CD4-positive, alpha-beta memory T cell (primary cell): Measurements from ENCODE around the gene RIN2. TPM values are rescaled to one million over a fixed set of nuclear protein-coding genes. Genes with fewer than 3 reads are reported as not detected.

Source experiments
- CTCF ChIA-PET: fragments of 350-600 bp; sonication (Branson Sonifier 250); formaldehyde crosslinking; loops from one replicate; lab custom pipeline; 2021; ENCODE audit warnings: inconsistent platforms; ENCODE audit not compliant: partially characterized antibody; lab: Charles Lee
- POLR2A ChIA-PET: fragments of 350-600 bp; sonication (Branson Sonifier 250); formaldehyde crosslinking; loops from one replicate; lab custom pipeline; 2021; ENCODE audit not compliant: partially characterized antibody; lab: Charles Lee
- DNase-seq, 5 donors: peaks; one replicate each; pipeline versions ENCODE4 v3.0.0 to v3.0.0-alpha.2; 2020 to 2022; ENCODE audit warnings: mixed read lengths in 1 of 5
- H3K27ac ChIP-seq: one replicate; pipeline ENCODE4 v1.7.0; 2013; ENCODE audit warnings: low read depth, low read length
- H3K27me3 ChIP-seq: 2 replicates; pipeline ENCODE4 v1.7.0; 2013; ENCODE audit warnings: mild to moderate bottlenecking, low read length, moderate library complexity; ENCODE audit not compliant: insufficient read depth
- H3K36me3 ChIP-seq: 2 replicates; pipeline ENCODE4 v1.7.0; 2013; ENCODE audit warnings: mild to moderate bottlenecking, low read length, moderate library complexity; ENCODE audit not compliant: insufficient read depth
- H3K4me1 ChIP-seq: 2 replicates; pipeline ENCODE4 v1.7.0; 2013; ENCODE audit warnings: mild to moderate bottlenecking, low read length, moderate library complexity; ENCODE audit not compliant: insufficient read depth
- H3K4me3 ChIP-seq, 2 donors: one replicate each; pipeline ENCODE4 v1.7.0; 2013; ENCODE audit warnings: low read length in 2 of 2, mild to moderate bottlenecking in 1 of 2
- H3K9me3 ChIP-seq, 2 donors: one replicate each; pipeline ENCODE4 v1.7.0; 2013; ENCODE audit warnings: low read length in 2 of 2, control low read depth in 1 of 2; ENCODE audit not compliant: control insufficient read depth in 1 of 2
- H3K27ac Mint-ChIP-seq, 7 donors: one replicate each; pipeline ENCODE4 v1.8.0; 2020 to 2021; ENCODE audit warnings: mixed read lengths in 7 of 7, mild to moderate bottlenecking in 6 of 7, inconsistent platforms in 3 of 7, moderate library complexity in 3 of 7
- H3K27me3 Mint-ChIP-seq, 2 donors: one replicate each; pipeline ENCODE4 v1.8.0; 2020 to 2021; ENCODE audit warnings: mixed read lengths in 2 of 2
- H3K36me3 Mint-ChIP-seq, 2 donors: one replicate each; pipeline ENCODE4 v1.8.0; 2020 to 2021; ENCODE audit warnings: mixed read lengths in 2 of 2, inconsistent platforms in 1 of 2, mild to moderate bottlenecking in 1 of 2
- H3K4me1 Mint-ChIP-seq, 4 donors: one replicate each; pipeline ENCODE4 v1.8.0; 2020 to 2021; ENCODE audit warnings: mixed read lengths in 4 of 4, mild to moderate bottlenecking in 1 of 4
- H3K4me3 Mint-ChIP-seq, 8 donors: one replicate each; pipeline ENCODE4 v1.8.0; 2020 to 2021; ENCODE audit warnings: mixed read lengths in 8 of 8, mild to moderate bottlenecking in 7 of 8, moderate library complexity in 6 of 8, inconsistent platforms in 3 of 8
- H3K9me3 Mint-ChIP-seq, 8 donors: one replicate each; pipeline ENCODE4 v1.8.0; 2020 to 2021; ENCODE audit warnings: mixed read lengths in 8 of 8, mild to moderate bottlenecking in 5 of 8, inconsistent platforms in 3 of 8, moderate library complexity in 1 of 8
- intact Hi-C: fragments of 100-400 bp; cut with micrococcal nuclease; formaldehyde crosslinking; loops from one replicate; pipeline ENCODE4 v1.15.1; 2023
- polyA plus RNA-seq, 2 donors: library from polyadenylated mRNA; unstranded; fragments of 300-500 nt; fragmentation: Illumina TruSeq; gene quantifications; one replicate each; pipeline ENCODE4 v1.2.3, GENCODE V29; 2021
- total RNA-seq, 2 experiments: library from RNA; stranded (reverse); gene quantifications; one replicate each; pipeline ENCODE4 v1.2.3, GENCODE V29; 2021

RIN2 gene
- total and polyA plus RNA-seq, 4 experiments from 2014 or later = 0.72 to 0.73 TPM; not detected in 2

- no peak overlapping the region for H3K27ac ChIP-seq
- CTCF ChIA-PET = interaction anchor here (1.2 to 1.4 kb wide), 3 partner anchors 206 to 209 kb away, joined by 5 to 7 read pairs (median 5); no protein-coding TSS in a partner anchor
- H3K27me3 Mint-ChIP-seq = peaks cover 3% of the 10 kb centered on the region in 2 donors
- no peak for DNase-seq
- H3K4me1 Mint-ChIP-seq = peaks cover 0 to 3% (median 2%) of the 10 kb centered on the region in 4 donors
- H3K4me1 ChIP-seq = no peaks in the 10 kb centered on the region
- H3K36me3 ChIP-seq = no peaks in the 10 kb centered on the region
- peaks cover 0 to 6% (median 0%) of the 10 kb centered on the region in 8 donors for H3K9me3 Mint-ChIP-seq
- POLR2A ChIA-PET = no interaction called here
- intact Hi-C loops = no loop called here
- H3K36me3 Mint-ChIP-seq = no peaks in the 10 kb centered on the region
- no peaks in the 10 kb centered on the region for H3K9me3 ChIP-seq
- H3K27me3 ChIP-seq = no peaks in the 10 kb centered on the region
- H3K4me3 ChIP-seq = no peak overlapping the region
- H3K4me3 Mint-ChIP-seq = no peak overlapping the region
- H3K27ac Mint-ChIP-seq = no peak overlapping the region
These were observed 27.9 kb downstream of the RIN2 start for GRCh38 chr20:19785983-19786285.

- H3K27ac ChIP-seq = no peak overlapping the region
- H3K27ac Mint-ChIP-seq = no peak overlapping the region
- DNase-seq = no peak
- intact Hi-C loops = no loop called here
- H3K4me1 ChIP-seq = no peaks in the 10 kb centered on the region
- POLR2A ChIA-PET = no interaction called here
- peaks cover 0 to 3% (median 2%) of the 10 kb centered on the region in 4 donors for H3K4me1 Mint-ChIP-seq
- peaks cover 3% of the 10 kb centered on the region in 2 donors for H3K27me3 Mint-ChIP-seq
- H3K9me3 Mint-ChIP-seq = peaks cover 0 to 6% (median 0%) of the 10 kb centered on the region in 8 donors
- no peak overlapping the region for H3K4me3 Mint-ChIP-seq
- H3K4me3 ChIP-seq = no peak overlapping the region
- H3K27me3 ChIP-seq = no peaks in the 10 kb centered on the region
- H3K36me3 Mint-ChIP-seq = no peaks in the 10 kb centered on the region
- CTCF ChIA-PET = interaction anchor here (1.2 kb wide), 1 partner anchor 209 kb away, joined by 5 read pairs; no protein-coding TSS in a partner anchor
- no peaks in the 10 kb centered on the region for H3K9me3 ChIP-seq
- no peaks in the 10 kb centered on the region for H3K36me3 ChIP-seq
These were observed 28.3 kb downstream of the RIN2 start for GRCh38 chr20:19786311-19786710.

GRCh38 chr20:19787366-19787765, 29.3 kb downstream of the RIN2 start:
- Mint-ChIP-seq H3K27ac (no peak overlapping the region), H3K27me3 (peaks cover 4 to 5% of the 10 kb centered on the region in 2 donors), H3K4me1 (peaks cover 0 to 3% (median 2%) of the 10 kb centered on the region in 4 donors), H3K36me3 (no peaks in the 10 kb centered on the region), H3K4me3 (no peak overlapping the region), H3K9me3 (peaks cover 0 to 6% (median 0%) of the 10 kb centered on the region in 8 donors)
- no peaks in the 10 kb centered on the region for H3K4me1 ChIP-seq
- POLR2A ChIA-PET = no interaction called here
- no peak overlapping the region for H3K27ac ChIP-seq
- DNase-seq = no peak
- H3K27me3 ChIP-seq = no peaks in the 10 kb centered on the region
- CTCF ChIA-PET = interaction anchor here (0.9 kb wide), 1 partner anchor 14 kb away, joined by 3 read pairs; no protein-coding TSS in a partner anchor
- H3K9me3 ChIP-seq = no peaks in the 10 kb centered on the region
- intact Hi-C loops = no loop called here
- H3K4me3 ChIP-seq = no peak overlapping the region
- H3K36me3 ChIP-seq = no peaks in the 10 kb centered on the region

GRCh38 chr20:19789009-19789408, 31.0 kb downstream of the RIN2 start:
- DNase-seq = no peak
- peaks cover 5 to 9% of the 10 kb centered on the region in 2 donors for H3K27me3 Mint-ChIP-seq
- Histone ChIP-seq H3K4me1 (no peaks in the 10 kb centered on the region), H3K4me3 (no peak overlapping the region), H3K9me3 (no peaks in the 10 kb centered on the region), H3K27me3 (no peaks in the 10 kb centered on the region), H3K36me3 (no peaks in the 10 kb centered on the region), H3K27ac (no peak overlapping the region)
- H3K4me3 Mint-ChIP-seq = no peak overlapping the region
- CTCF ChIA-PET = no interaction called here
- no peak overlapping the region for H3K27ac Mint-ChIP-seq
- intact Hi-C loops = no loop called here
- POLR2A ChIA-PET = no interaction called here
- H3K9me3 Mint-ChIP-seq = peaks cover 0 to 6% (median 0%) of the 10 kb centered on the region in 8 donors
- peaks cover 0 to 3% (median 2%) of the 10 kb centered on the region in 4 donors for H3K4me1 Mint-ChIP-seq
- no peaks in the 10 kb centered on the region for H3K36me3 Mint-ChIP-seq

- POLR2A ChIA-PET = no interaction called here
- H3K4me3 Mint-ChIP-seq = no peak overlapping the region
- CTCF ChIA-PET = no interaction called here
- H3K4me1 Mint-ChIP-seq = peaks cover 0 to 3% (median 2%) of the 10 kb centered on the region in 4 donors
- intact Hi-C loops = no loop called here
- Histone ChIP-seq H3K27ac (no peak overlapping the region), H3K27me3 (no peaks in the 10 kb centered on the region), H3K9me3 (no peaks in the 10 kb centered on the region), H3K36me3 (no peaks in the 10 kb centered on the region), H3K4me3 (no peak overlapping the region), H3K4me1 (no peaks in the 10 kb centered on the region)
- peaks cover 0 to 6% (median 0%) of the 10 kb centered on the region in 8 donors for H3K9me3 Mint-ChIP-seq
- DNase-seq = no peak
- no peaks in the 10 kb centered on the region for H3K36me3 Mint-ChIP-seq
- no peak overlapping the region for H3K27ac Mint-ChIP-seq
- H3K27me3 Mint-ChIP-seq = peaks cover 5 to 9% of the 10 kb centered on the region in 2 donors
These were observed 31.4 kb downstream of the RIN2 start for GRCh38 chr20:19789446-19789845.

GRCh38 chr20:19791887-19792286, 33.8 kb downstream of the RIN2 start:
- no peaks in the 10 kb centered on the region for H3K4me1 ChIP-seq
- no peak for DNase-seq
- no peak overlapping the region for H3K4me3 ChIP-seq
- intact Hi-C loops = no loop called here
- no peaks in the 10 kb centered on the region for H3K27me3 ChIP-seq
- Mint-ChIP-seq H3K36me3 (no peaks in the 10 kb centered on the region), H3K4me1 (no peaks in the 10 kb centered on the region), H3K9me3 (peaks cover 0 to 6% (median 0%) of the 10 kb centered on the region in 8 donors), H3K27me3 (peaks cover 6% of the 10 kb centered on the region in 2 donors), H3K4me3 (no peak overlapping the region), H3K27ac (no peak overlapping the region)
- POLR2A ChIA-PET = no interaction called here
- CTCF ChIA-PET = no interaction called here
- no peaks in the 10 kb centered on the region for H3K9me3 ChIP-seq
- H3K36me3 ChIP-seq = no peaks in the 10 kb centered on the region
- H3K27ac ChIP-seq = no peak overlapping the region

- H3K36me3 Mint-ChIP-seq = no peaks in the 10 kb centered on the region
- POLR2A ChIA-PET = no interaction called here
- CTCF ChIA-PET = no interaction called here
- H3K4me1 Mint-ChIP-seq = no peaks in the 10 kb centered on the region
- H3K27me3 Mint-ChIP-seq = peaks cover 5 to 6% of the 10 kb centered on the region in 2 donors
- peaks cover 0 to 3% (median 0%) of the 10 kb centered on the region in 8 donors for H3K9me3 Mint-ChIP-seq
- H3K27ac ChIP-seq = no peak overlapping the region
- no peak for DNase-seq
- no peaks in the 10 kb centered on the region for H3K27me3 ChIP-seq
- no peaks in the 10 kb centered on the region for H3K9me3 ChIP-seq
- intact Hi-C loops = no loop called here
- no peak overlapping the region for H3K27ac Mint-ChIP-seq
- no peak overlapping the region for H3K4me3 ChIP-seq
- H3K4me3 Mint-ChIP-seq = no peak overlapping the region
- H3K4me1 ChIP-seq = no peaks in the 10 kb centered on the region
- H3K36me3 ChIP-seq = no peaks in the 10 kb centered on the region
These were observed 35.7 kb downstream of the RIN2 start for GRCh38 chr20:19793716-19794115.
